ENCODE measurements around the gene RBM10. TPM values are rescaled to one million over a fixed set of nuclear protein-coding genes. Genes with fewer than 3 reads are reported as not detected.

RBM10 gene
- total RNA-seq, 1 experiment from 2014 or later: 55.8 TPM

DNA sequence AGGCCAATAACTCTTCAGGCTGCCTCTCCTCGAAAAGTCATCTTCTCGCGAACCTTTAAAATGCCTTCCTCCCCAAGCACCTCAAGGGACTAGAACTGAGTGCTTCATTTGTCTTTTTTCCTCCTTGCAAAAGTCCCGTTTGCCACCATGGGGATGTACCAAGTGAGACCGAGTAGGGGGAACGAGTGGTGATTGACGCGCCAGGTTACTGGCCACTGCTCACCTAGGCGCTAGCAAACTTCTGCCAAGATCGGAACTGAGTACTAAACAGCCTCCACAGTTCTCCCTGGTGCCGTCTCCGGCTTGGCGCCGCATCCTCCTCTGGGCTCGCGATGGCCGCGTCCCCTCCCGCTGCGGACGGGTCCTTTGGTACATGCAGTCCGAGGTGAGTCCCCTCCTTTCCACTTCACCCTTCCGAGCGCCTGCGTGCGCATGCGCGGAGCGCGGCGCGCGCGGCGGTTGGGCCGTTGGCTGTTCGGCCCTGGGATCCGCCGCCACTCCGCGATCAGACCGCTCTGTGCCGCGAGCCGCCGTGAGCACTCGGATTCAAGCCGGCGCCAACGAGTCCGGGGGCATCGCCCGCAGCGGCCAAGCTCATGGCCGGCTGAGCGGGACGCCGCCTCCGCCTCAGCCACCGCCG lies 73.4 kb downstream of the RBM10 start, which contains the start of gene CDK16:
Gene CDK16, plus strand, starts transcription at position 402 of the 640 bp plus-strand sequence. CDS start 4,877 bp downstream, outside the sequence.
- Mint-ChIP-seq H3K9me3 (peaks cover 0 to 2% of the 10 kb centered on the region in 2 experiments; a peak in 2 of 5 replicates), H3K4me1 (peaks cover 36 to 38% of the 10 kb centered on the region in 2 experiments), H3K4me3 (peak within 1 kb of the TSS; percentile 92 to 96), H3K36me3 (ENCODE audit: insufficient read depth in 1 of 3, low read depth in 3 of 3) (peaks cover 49 to 65% (median 63%) of the 10 kb centered on the region in 3 experiments), H3K27ac (peak within 1 kb of the TSS; percentile 99 to 100 (median 100)), H3K27me3 (ENCODE audit: low read depth) (no peaks in the 10 kb centered on the region; the same call in 1 of the 2 replicates)
- Histone ChIP-seq H3K4ac (ENCODE audit: low read depth, low read length) (no peak within 1 kb of the TSS; the same call in 1 of the 2 replicates), H3K14ac (ENCODE audit: insufficient read depth, low read length) (peak within 1 kb of the TSS; percentile 93), H2BK20ac (ENCODE audit: low read depth, low read length, poor library complexity, severe bottlenecking) (no peak within 1 kb of the TSS), H4K5ac (ENCODE audit: insufficient read length, low read depth, low read length) (peak within 1 kb of the TSS; percentile 23), H3K4me2 (ENCODE audit: insufficient read depth, insufficient read length, low read length) (peak within 1 kb of the TSS; percentile 95), H3K23me2 (ENCODE audit: insufficient read length, low read depth, low read length, poor library complexity, severe bottlenecking) (peaks cover 14% of the 10 kb centered on the region), H3K27me3 (ENCODE audit: insufficient read depth, low read length) (no peaks in the 10 kb centered on the region), H3K27ac (ENCODE audit: insufficient read length, low read depth, low read length) (peak within 1 kb of the TSS; percentile 69), H2AFZ (ENCODE audit: low read length) (no peak within 1 kb of the TSS), H3K23ac (ENCODE audit: insufficient read length, low read depth, low read length) (no peak within 1 kb of the TSS), H4K20me1 (ENCODE audit: control insufficient read depth, insufficient read depth, insufficient read length) (no peaks in the 10 kb centered on the region), H2BK5ac (ENCODE audit: insufficient read length, low read length) (peak within 1 kb of the TSS; percentile 50), H3K9me3 (ENCODE audit: control insufficient read depth, low read depth, low read length) (no peaks in the 10 kb centered on the region), H4K91ac (ENCODE audit: insufficient read length, low read depth, low read length) (no peak within 1 kb of the TSS), H2AK5ac (ENCODE audit: insufficient read length, low read length) (no peak within 1 kb of the TSS), H4K8ac (replicated peaks; ENCODE audit: insufficient read length, low read depth, low read length) (no peak within 1 kb of the TSS), H2BK12ac (ENCODE audit: insufficient read length, low read depth, low read length) (no peak within 1 kb of the TSS), H3T11ph (ENCODE audit: low read length) (no peak within 1 kb of the TSS), H3K9ac (ENCODE audit: extremely low read depth, insufficient read length, low read length) (peak within 1 kb of the TSS; percentile 91), H3K79me1 (ENCODE audit: insufficient read depth, low read depth, low read length, poor library complexity, severe bottlenecking) (peaks cover 5% of the 10 kb centered on the region), H3K4me1 (ENCODE audit: insufficient read depth, low read length) (peaks cover 6% of the 10 kb centered on the region; the same call in 1 of the 2 replicates), H2BK15ac (ENCODE audit: low read depth, low read length) (no peak within 1 kb of the TSS), H3K18ac (ENCODE audit: insufficient read length, low read depth, low read length) (peak within 1 kb of the TSS; percentile 91), H3K79me2 (ENCODE audit: insufficient read depth, low read length) (peaks cover 25% of the 10 kb centered on the region; the same call in 1 of the 2 replicates), H2BK120ac (ENCODE audit: low read depth, low read length, poor library complexity, severe bottlenecking) (peak within 1 kb of the TSS; percentile 58), H3K56ac (ENCODE audit: insufficient read length, low read depth, low read length) (peak within 1 kb of the TSS; percentile 29)
- WGBS (ENCODE audit: extremely low coverage, insufficient read length, low lambda C conversion rate): no CpG with 5 or more reads among the region's 61 CpGs
- DNase-seq: peak; percentile 87
- TF ChIP-seq, protein P1, sequence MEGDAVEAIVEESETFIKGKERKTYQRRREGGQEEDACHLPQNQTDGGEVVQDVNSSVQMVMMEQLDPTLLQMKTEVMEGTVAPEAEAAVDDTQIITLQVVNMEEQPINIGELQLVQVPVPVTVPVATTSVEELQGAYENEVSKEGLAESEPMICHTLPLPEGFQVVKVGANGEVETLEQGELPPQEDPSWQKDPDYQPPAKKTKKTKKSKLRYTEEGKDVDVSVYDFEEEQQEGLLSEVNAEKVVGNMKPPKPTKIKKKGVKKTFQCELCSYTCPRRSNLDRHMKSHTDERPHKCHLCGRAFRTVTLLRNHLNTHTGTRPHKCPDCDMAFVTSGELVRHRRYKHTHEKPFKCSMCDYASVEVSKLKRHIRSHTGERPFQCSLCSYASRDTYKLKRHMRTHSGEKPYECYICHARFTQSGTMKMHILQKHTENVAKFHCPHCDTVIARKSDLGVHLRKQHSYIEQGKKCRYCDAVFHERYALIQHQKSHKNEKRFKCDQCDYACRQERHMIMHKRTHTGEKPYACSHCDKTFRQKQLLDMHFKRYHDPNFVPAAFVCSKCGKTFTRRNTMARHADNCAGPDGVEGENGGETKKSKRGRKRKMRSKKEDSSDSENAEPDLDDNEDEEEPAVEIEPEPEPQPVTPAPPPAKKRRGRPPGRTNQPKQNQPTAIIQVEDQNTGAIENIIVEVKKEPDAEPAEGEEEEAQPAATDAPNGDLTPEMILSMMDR (conservative IDR thresholded peaks at IDR 0.05): no peak
